ENCODE measurements around the gene EVA1C.

Gene EVA1C

DNA sequence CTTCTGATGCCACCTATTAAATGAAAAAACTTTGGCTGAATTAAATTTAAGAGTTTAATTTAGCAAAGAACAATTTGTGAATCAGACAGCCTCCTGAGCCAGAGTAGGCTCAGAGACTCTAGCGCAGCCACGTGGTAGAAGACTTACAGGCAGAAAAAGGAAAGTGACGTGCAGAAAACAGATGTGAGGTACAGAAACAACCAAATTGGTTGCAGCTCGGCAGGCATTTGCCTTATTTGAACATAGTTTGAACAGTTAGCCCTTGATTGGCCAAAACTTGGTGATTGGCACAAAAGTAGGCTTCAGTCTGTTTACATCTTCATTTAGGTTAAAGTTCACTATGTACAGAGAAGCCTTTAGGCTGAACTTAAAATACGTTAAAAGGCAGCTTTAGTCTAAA lies 149.9 kb downstream of the EVA1C start:
- DNase-seq (ENCODE audit: low spot score), result no peak

DNA sequence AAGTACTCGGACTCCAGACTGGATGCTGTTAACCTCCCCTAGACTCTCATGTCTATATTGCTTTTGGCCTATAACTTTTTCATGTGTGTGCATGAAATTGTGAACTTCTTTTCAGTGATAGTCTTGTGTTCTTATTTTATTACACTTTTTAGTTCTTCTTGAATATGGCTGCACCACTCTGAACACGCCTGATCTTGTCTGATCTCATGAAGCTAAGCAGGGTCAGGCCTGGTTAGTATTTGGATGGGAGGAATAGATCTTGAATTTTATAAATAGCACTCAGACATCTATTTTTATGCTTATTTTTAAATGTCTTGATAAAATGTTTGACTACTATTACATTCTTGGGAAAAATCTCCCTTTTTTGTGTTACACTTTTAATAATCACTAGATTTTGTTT lies 150.4 kb downstream of the EVA1C start:
- DNase-seq (ENCODE audit: low spot score), result no peak
